Panc1 (cell line): ENCODE data around the gene AK4.
"Not testable (repeated sequence)": the region's sequence is repeated elsewhere in the genome, so short reads cannot be mapped to it uniquely, and the experiment has no call there.

ENCODE experiments used
- CTCF ChIP-seq: fragments of 450-650 bp; IDR thresholded peaks from 2 replicates; pipeline ENCODE4 v1.5.1; 2017; ENCODE audit warnings: mild to moderate bottlenecking
- POLR2AphosphoS5 ChIP-seq: IDR thresholded peaks from 2 replicates; pipeline ENCODE4 v1.6.1; 2012; ENCODE audit warnings: mild to moderate bottlenecking, low read depth, low read length, moderate library complexity
- SIN3A ChIP-seq: IDR thresholded peaks from 2 replicates; pipeline ENCODE4 v1.6.1; 2012; ENCODE audit warnings: low read depth, mild to moderate bottlenecking, low read length, moderate library complexity, borderline replicate concordance; ENCODE audit not compliant: insufficient read depth
- TCF7L2 ChIP-seq: IDR thresholded peaks from 2 replicates; pipeline ENCODE4 v1.6.1; 2011; ENCODE audit warnings: mild to moderate bottlenecking, low read depth, low read length, inconsistent platforms
- TF ChIP-seq, protein P1 (sequence below), 2 experiments: IDR thresholded peaks; 2 replicates each; pipeline ENCODE4 v1.6.1; 2011 to 2012; ENCODE audit warnings: low read depth in 2 of 2, control low read depth in 1 of 2, low read length in 1 of 2, mild to moderate bottlenecking in 1 of 2, moderate library complexity in 1 of 2; ENCODE audit not compliant: insufficient read depth in 1 of 2

DNA sequence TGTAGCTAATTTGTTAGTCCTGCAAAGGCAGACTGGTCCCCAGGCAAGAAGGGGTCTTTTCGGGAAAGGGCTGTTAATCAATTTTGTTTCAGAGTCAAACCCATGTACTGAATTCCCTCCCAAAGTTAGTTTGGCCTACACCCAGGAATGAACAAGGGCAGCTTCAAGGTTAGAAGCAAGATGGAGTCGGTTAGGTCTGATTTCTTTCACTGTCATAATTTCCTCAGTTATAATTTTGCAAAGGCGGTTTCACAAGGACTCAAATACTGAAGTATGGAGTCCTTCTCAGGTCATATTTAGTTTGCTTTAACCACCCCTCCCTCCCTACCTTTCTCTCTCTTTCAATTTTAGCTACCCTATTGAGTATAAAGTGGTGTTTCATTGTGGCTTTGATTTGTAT is 16.1 kb downstream of the AK4 start:
- TF ChIP-seq POLR2AphosphoS5, CTCF, TCF7L2, SIN3A: not testable (repeated sequence)
- TF ChIP-seq, protein P1, sequence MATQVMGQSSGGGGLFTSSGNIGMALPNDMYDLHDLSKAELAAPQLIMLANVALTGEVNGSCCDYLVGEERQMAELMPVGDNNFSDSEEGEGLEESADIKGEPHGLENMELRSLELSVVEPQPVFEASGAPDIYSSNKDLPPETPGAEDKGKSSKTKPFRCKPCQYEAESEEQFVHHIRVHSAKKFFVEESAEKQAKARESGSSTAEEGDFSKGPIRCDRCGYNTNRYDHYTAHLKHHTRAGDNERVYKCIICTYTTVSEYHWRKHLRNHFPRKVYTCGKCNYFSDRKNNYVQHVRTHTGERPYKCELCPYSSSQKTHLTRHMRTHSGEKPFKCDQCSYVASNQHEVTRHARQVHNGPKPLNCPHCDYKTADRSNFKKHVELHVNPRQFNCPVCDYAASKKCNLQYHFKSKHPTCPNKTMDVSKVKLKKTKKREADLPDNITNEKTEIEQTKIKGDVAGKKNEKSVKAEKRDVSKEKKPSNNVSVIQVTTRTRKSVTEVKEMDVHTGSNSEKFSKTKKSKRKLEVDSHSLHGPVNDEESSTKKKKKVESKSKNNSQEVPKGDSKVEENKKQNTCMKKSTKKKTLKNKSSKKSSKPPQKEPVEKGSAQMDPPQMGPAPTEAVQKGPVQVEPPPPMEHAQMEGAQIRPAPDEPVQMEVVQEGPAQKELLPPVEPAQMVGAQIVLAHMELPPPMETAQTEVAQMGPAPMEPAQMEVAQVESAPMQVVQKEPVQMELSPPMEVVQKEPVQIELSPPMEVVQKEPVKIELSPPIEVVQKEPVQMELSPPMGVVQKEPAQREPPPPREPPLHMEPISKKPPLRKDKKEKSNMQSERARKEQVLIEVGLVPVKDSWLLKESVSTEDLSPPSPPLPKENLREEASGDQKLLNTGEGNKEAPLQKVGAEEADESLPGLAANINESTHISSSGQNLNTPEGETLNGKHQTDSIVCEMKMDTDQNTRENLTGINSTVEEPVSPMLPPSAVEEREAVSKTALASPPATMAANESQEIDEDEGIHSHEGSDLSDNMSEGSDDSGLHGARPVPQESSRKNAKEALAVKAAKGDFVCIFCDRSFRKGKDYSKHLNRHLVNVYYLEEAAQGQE (IDR thresholded peaks at IDR 0.05; ENCODE audit: insufficient read depth in 1 of 2, low read depth in 2 of 2, low read length in 1 of 2), result not testable (repeated sequence)
